PC-9 (cell line): ENCODE results near the gene IRAK4.

Source experiments
- CTCF ChIP-seq: fragments of 200-600 bp; sonication (generic); conservative IDR thresholded peaks from 2 replicates; pipeline ENCODE4 v1.6.1; 2017; ENCODE audit warnings: mixed run types, antibody characterized with exemption, mild to moderate bottlenecking, moderate library complexity
- EZH2 ChIP-seq: fragments of 200-600 bp; sonication (generic); IDR thresholded peaks from 2 replicates; pipeline ENCODE4 v1.8.0; 2017; ENCODE audit warnings: antibody characterized with exemption, low read depth

- TF ChIP-seq CTCF (no peak), EZH2 (no peak)
Measured at GRCh38 chr12:43835264-43835655, 76.5 kb downstream of the IRAK4 start.
